Esophagus muscularis mucosa (tissue), 4 donors: ENCODE measurements around the gene BBS9. TPM values are rescaled to one million over a fixed set of nuclear protein-coding genes. Genes with fewer than 3 reads are reported as not detected.

Source experiments
- DNase-seq: peaks from one replicate; pipeline ENCODE4 v3.0.0-alpha.2; 2017; ENCODE audit errors: extremely low spot score
- H3K27ac ChIP-seq, 4 donors: fragments of 200-600 bp; sonication (generic); replicated peaks in 1 of 4; 1 replicate in 3 of 4; 2 replicates in 1 of 4; pipeline ENCODE4 v1.5.1; 2016 to 2019; ENCODE audit warnings: mild to moderate bottlenecking in 1 of 4
- H3K27me3 ChIP-seq, 4 donors: fragments of 200-600 bp; sonication (generic); one replicate each; pipeline versions ENCODE4 v1.5.1 to v1.6.0; 2016 to 2019
- H3K36me3 ChIP-seq, 4 donors: fragments of 200-600 bp; sonication (generic); one replicate each; pipeline ENCODE4 v1.5.1; 2016 to 2019
- H3K4me1 ChIP-seq, 4 donors: fragments of 200-600 bp; sonication (generic); one replicate each; pipeline ENCODE4 v1.5.1; 2016 to 2019
- H3K4me3 ChIP-seq, 4 donors: fragments of 200-600 bp; sonication (generic); 1 replicate in 2 of 4; 2 replicates in 2 of 4; pipeline ENCODE4 v1.5.1; 2016 to 2019; ENCODE audit warnings: mild to moderate bottlenecking in 4 of 4, moderate library complexity in 1 of 4
- H3K9me3 ChIP-seq, 4 donors: fragments of 200-600 bp; sonication (generic); 1 replicate in 3 of 4; 2 replicates in 1 of 4; pipeline ENCODE4 v1.5.1; 2016 to 2019
- CTCF ChIP-seq, 3 experiments: fragments of 200-600 bp in 2 of 3; fragments of 450-650 bp in 1 of 3; sonication (generic) in 2 of 3; IDR thresholded peaks; one replicate each; pipeline ENCODE4 v1.5.1; 2017 to 2019; ENCODE audit warnings: antibody characterized with exemption in 3 of 3, mild to moderate bottlenecking in 2 of 3, moderate library complexity in 1 of 3
- EP300 ChIP-seq: sonication (generic); formaldehyde crosslinking; IDR thresholded peaks from one replicate; pipeline ENCODE4 v1.6.1; 2017; ENCODE audit warnings: antibody characterized with exemption
- POLR2A ChIP-seq: fragments of 450-650 bp; IDR thresholded peaks from one replicate; pipeline ENCODE4 v1.6.1; 2017; ENCODE audit warnings: antibody characterized with exemption, moderate library complexity, mild to moderate bottlenecking, low read depth
- POLR2AphosphoS5 ChIP-seq, 2 donors: sonication (generic); formaldehyde crosslinking; IDR thresholded peaks; one replicate each; pipeline ENCODE4 v1.6.1; 2017; ENCODE audit warnings: antibody characterized with exemption in 2 of 2
- WGBS: methylation state at CpG from one replicate; pipeline ENCODE4 v1.1.5; 2018; 5-methylcytosine and 5-hydroxymethylcytosine counted together
- intact Hi-C: fragments of 100-400 bp; cut with DNase I; formaldehyde crosslinking; loops from one replicate; pipeline ENCODE4 v1.15.1; 2023
- total RNA-seq, 4 donors: library from RNA; depleted of rRNA; stranded (reverse); fragments of >200 nt; gene quantifications; one replicate each; pipeline versions ENCODE4 v1.1.0 to v1.2.1, GENCODE V29; 2016

The BBS9 gene
- total RNA-seq, 4 donors from 2014 or later: 14.7 to 20.8 (median 16.3) TPM

GRCh38 chr7:33428415-33428814 is 299.1 kb downstream of the BBS9 start:
- TF ChIP-seq CTCF (IDR thresholded peaks at IDR 0.05) (no peak), POLR2A (no peak)
- H3K27ac ChIP-seq: no peak overlapping the region
- H3K36me3 ChIP-seq: no peaks in the 10 kb centered on the region
- peaks cover 0 to 12% (median 2%) of the 10 kb centered on the region in 4 donors for H3K4me1 ChIP-seq
- no peak for DNase-seq
- H3K4me3 ChIP-seq: no peak overlapping the region
- no peaks in the 10 kb centered on the region for H3K9me3 ChIP-seq
- intact Hi-C loops: no loop called here
- H3K27me3 ChIP-seq: no peaks in the 10 kb centered on the region

- Histone ChIP-seq H3K4me3 (no peak overlapping the region), H3K4me1 (peaks cover 0 to 4% (median 0%) of the 10 kb centered on the region in 4 donors), H3K27ac (no peak overlapping the region), H3K9me3 (no peaks in the 10 kb centered on the region), H3K36me3 (no peaks in the 10 kb centered on the region), H3K27me3 (no peaks in the 10 kb centered on the region)
- intact Hi-C loops: no loop called here
- WGBS: 92% methylated on average over 2 of the region's 2 CpGs
- DNase-seq: no peak
- TF ChIP-seq EP300: no peak
- no peak for TF ChIP-seq POLR2A
- TF ChIP-seq POLR2AphosphoS5 (IDR thresholded peaks at IDR 0.05): no peak
- no peak for TF ChIP-seq CTCF (IDR thresholded peaks at IDR 0.05)
Observed at GRCh38 chr7:33431543-33431942, 302.2 kb downstream of the BBS9 start.

GRCh38 chr7:33432821-33433220 is 303.5 kb downstream of the BBS9 start:
- WGBS: 90% methylated on average over 1 of the region's 1 CpG
- no peaks in the 10 kb centered on the region for H3K36me3 ChIP-seq
- no peak overlapping the region for H3K27ac ChIP-seq
- intact Hi-C loops: no loop called here
- no peaks in the 10 kb centered on the region for H3K4me1 ChIP-seq
- H3K27me3 ChIP-seq: no peaks in the 10 kb centered on the region
- no peaks in the 10 kb centered on the region for H3K9me3 ChIP-seq
- DNase-seq: no peak
- TF ChIP-seq EP300 (no peak), POLR2AphosphoS5 (IDR thresholded peaks at IDR 0.05) (no peak), POLR2A (no peak), CTCF (IDR thresholded peaks at IDR 0.05) (no peak)
- H3K4me3 ChIP-seq: no peak overlapping the region

GRCh38 chr7:33433357-33433756 is 304.0 kb downstream of the BBS9 start:
- Histone ChIP-seq H3K4me1 (no peaks in the 10 kb centered on the region), H3K9me3 (no peaks in the 10 kb centered on the region), H3K27ac (no peak overlapping the region), H3K27me3 (no peaks in the 10 kb centered on the region), H3K36me3 (no peaks in the 10 kb centered on the region), H3K4me3 (no peak overlapping the region)
- intact Hi-C loops: no loop called here
- no peak for TF ChIP-seq POLR2AphosphoS5 (IDR thresholded peaks at IDR 0.05)
- no peak for TF ChIP-seq POLR2A
- WGBS: 83% methylated on average over 2 of the region's 2 CpGs
- no peak for DNase-seq

GRCh38 chr7:33444511-33444910 is 315.1 kb downstream of the BBS9 start:
- Histone ChIP-seq H3K27ac (no peak overlapping the region), H3K9me3 (no peaks in the 10 kb centered on the region), H3K36me3 (no peaks in the 10 kb centered on the region), H3K27me3 (no peaks in the 10 kb centered on the region), H3K4me3 (no peak overlapping the region), H3K4me1 (peaks cover 0 to 6% (median 0%) of the 10 kb centered on the region in 4 donors)
- 60% methylated on average over 4 of the region's 4 CpGs for WGBS
- intact Hi-C loops: no loop called here
- no peak for DNase-seq
- no peak for TF ChIP-seq CTCF (IDR thresholded peaks at IDR 0.05)
- TF ChIP-seq EP300: no peak
- no peak for TF ChIP-seq POLR2A
- no peak for TF ChIP-seq POLR2AphosphoS5 (IDR thresholded peaks at IDR 0.05)
